H9 (cell line): ENCODE results near the gene SNRPA1. TPM values are rescaled to one million over a fixed set of nuclear protein-coding genes. Genes with fewer than 3 reads are reported as not detected.

Experiments
- DNase-seq: peaks from one replicate; pipeline ENCODE4 v3.0.0-alpha.2; 2017
- H2AFZ ChIP-seq: one replicate; pipeline ENCODE4 v1.6.1; 2013; ENCODE audit warnings: mild to moderate bottlenecking, low read length, control low read depth, moderate library complexity
- H2AK5ac ChIP-seq: 2 replicates; pipeline ENCODE4 v1.6.1; 2013; ENCODE audit warnings: low read length, control low read depth, mixed read lengths; ENCODE audit not compliant: insufficient read length
- H2BK120ac ChIP-seq: one replicate; pipeline ENCODE4 v1.6.1; 2013; ENCODE audit warnings: low read depth, mild to moderate bottlenecking, low read length, control low read depth, inconsistent platforms; ENCODE audit not compliant: poor library complexity, severe bottlenecking
- H2BK12ac ChIP-seq: 2 replicates; pipeline ENCODE4 v1.6.1; 2013; ENCODE audit warnings: low read length, control low read depth, mixed read lengths, low read depth; ENCODE audit not compliant: insufficient read length
- H2BK15ac ChIP-seq: 2 replicates; pipeline ENCODE4 v1.6.1; 2013; ENCODE audit warnings: low read depth, low read length, control low read depth
- H2BK20ac ChIP-seq: one replicate; pipeline ENCODE4 v1.6.1; 2013; ENCODE audit warnings: low read depth, mild to moderate bottlenecking, low read length, control low read depth, inconsistent platforms; ENCODE audit not compliant: poor library complexity, severe bottlenecking
- H2BK5ac ChIP-seq: 2 replicates; pipeline ENCODE4 v1.6.1; 2013; ENCODE audit warnings: low read length, control low read depth, mixed read lengths; ENCODE audit not compliant: insufficient read length
- H3K14ac ChIP-seq: 2 replicates; pipeline ENCODE4 v1.6.1; 2013; ENCODE audit warnings: low read length, control low read depth; ENCODE audit not compliant: insufficient read depth
- H3K18ac ChIP-seq: 2 replicates; pipeline ENCODE4 v1.6.1; 2013; ENCODE audit warnings: low read depth, mild to moderate bottlenecking, mixed read lengths, low read length, control low read depth; ENCODE audit not compliant: insufficient read length
- H3K23ac ChIP-seq: 2 replicates; pipeline ENCODE4 v1.6.1; 2013; ENCODE audit warnings: low read length, control low read depth, mixed read lengths, low read depth; ENCODE audit not compliant: insufficient read length
- H3K23me2 ChIP-seq: 2 replicates; pipeline ENCODE4 v1.6.1; 2013; ENCODE audit warnings: low read depth, mild to moderate bottlenecking, mixed read lengths, low read length, control low read depth; ENCODE audit not compliant: insufficient read length, poor library complexity, severe bottlenecking
- H3K27ac ChIP-seq: 2 replicates; pipeline ENCODE4 v1.5.1; 2013; ENCODE audit warnings: low read length, control low read depth, mixed read lengths, low read depth; ENCODE audit not compliant: insufficient read length
- H3K27me3 ChIP-seq: 2 replicates; pipeline ENCODE4 v1.6.1; 2013; ENCODE audit warnings: low read length, control low read depth, inconsistent platforms; ENCODE audit not compliant: insufficient read depth
- H3K4ac ChIP-seq: 2 replicates; pipeline ENCODE4 v1.6.1; 2013; ENCODE audit warnings: low read depth, mild to moderate bottlenecking, control low read depth, inconsistent platforms, low read length, moderate library complexity
- H3K4me1 ChIP-seq: 2 replicates; pipeline ENCODE4 v1.6.1; 2013; ENCODE audit warnings: low read length, control low read depth, inconsistent platforms; ENCODE audit not compliant: insufficient read depth
- H3K4me2 ChIP-seq: 2 replicates; pipeline ENCODE4 v1.6.1; 2013; ENCODE audit warnings: low read length, control low read depth, mixed read lengths; ENCODE audit not compliant: insufficient read length, insufficient read depth
- H3K56ac ChIP-seq: 2 replicates; pipeline ENCODE4 v1.6.1; 2013; ENCODE audit warnings: low read depth, mild to moderate bottlenecking, mixed read lengths, low read length, control low read depth; ENCODE audit not compliant: insufficient read length
- H3K79me1 ChIP-seq: 2 replicates; pipeline ENCODE4 v1.6.1; 2013; ENCODE audit warnings: low read depth, mild to moderate bottlenecking, moderate library complexity, low read length, control low read depth, inconsistent platforms; ENCODE audit not compliant: insufficient read depth, poor library complexity, severe bottlenecking
- H3K79me2 ChIP-seq: 2 replicates; pipeline ENCODE4 v1.6.1; 2013; ENCODE audit warnings: low read length, control low read depth, inconsistent platforms; ENCODE audit not compliant: insufficient read depth
- H3K9ac ChIP-seq: 2 replicates; pipeline ENCODE4 v1.6.1; 2013; ENCODE audit warnings: low read length, control low read depth, mixed read lengths; ENCODE audit not compliant: insufficient read length; ENCODE audit errors: extremely low read depth
- H3K9me3 ChIP-seq: one replicate; pipeline ENCODE4 v1.6.1; 2013; ENCODE audit warnings: low read depth, low read length, inconsistent platforms; ENCODE audit not compliant: control insufficient read depth
- H3T11ph ChIP-seq: one replicate; pipeline ENCODE4 v1.6.1; 2013; ENCODE audit warnings: mild to moderate bottlenecking, low read length, control low read depth, inconsistent platforms
- H4K20me1 ChIP-seq: one replicate; pipeline ENCODE4 v1.6.1; 2013; ENCODE audit not compliant: control insufficient read depth, insufficient read length, insufficient read depth
- H4K5ac ChIP-seq: 2 replicates; pipeline ENCODE4 v1.6.1; 2013; ENCODE audit warnings: low read depth, mild to moderate bottlenecking, mixed read lengths, low read length, control low read depth; ENCODE audit not compliant: insufficient read length
- H4K8ac ChIP-seq: replicated peaks from 2 replicates; pipeline ENCODE4 v1.6.1; 2013; ENCODE audit warnings: low read length, control low read depth, mixed read lengths, low read depth; ENCODE audit not compliant: insufficient read length
- H4K91ac ChIP-seq: 2 replicates; pipeline ENCODE4 v1.6.1; 2013; ENCODE audit warnings: low read depth, mild to moderate bottlenecking, moderate library complexity, mixed read lengths, low read length, control low read depth; ENCODE audit not compliant: insufficient read length
- H3K27ac Mint-ChIP-seq, 3 experiments: 2 replicates in 2 of 3; 3 replicates in 1 of 3; pipeline ENCODE4 v1.8.0; 2020 to 2021; ENCODE audit warnings: mixed read lengths in 3 of 3, mild to moderate bottlenecking in 1 of 3, moderate library complexity in 1 of 3
- H3K27me3 Mint-ChIP-seq: 2 replicates; pipeline ENCODE4 v1.8.0; 2021; ENCODE audit warnings: low read depth, mild to moderate bottlenecking, moderate library complexity, mixed read lengths
- H3K36me3 Mint-ChIP-seq, 3 experiments: 2 replicates in 2 of 3; 3 replicates in 1 of 3; pipeline ENCODE4 v1.8.0; 2020 to 2021; ENCODE audit warnings: low read depth in 3 of 3, mixed read lengths in 3 of 3; ENCODE audit not compliant: insufficient read depth in 1 of 3
- H3K4me1 Mint-ChIP-seq, 2 experiments: 2 replicates each; pipeline ENCODE4 v1.8.0; 2020; ENCODE audit warnings: mixed read lengths in 2 of 2
- H3K4me3 Mint-ChIP-seq, 2 experiments: 2 replicates in 1 of 2; 3 replicates in 1 of 2; pipeline ENCODE4 v1.8.0; 2020 to 2021; ENCODE audit warnings: mild to moderate bottlenecking in 2 of 2, mixed read lengths in 2 of 2, moderate library complexity in 1 of 2
- H3K9me3 Mint-ChIP-seq, 2 experiments: 2 replicates in 1 of 2; 3 replicates in 1 of 2; pipeline ENCODE4 v1.8.0; 2020; ENCODE audit warnings: mild to moderate bottlenecking in 2 of 2, mixed read lengths in 2 of 2, moderate library complexity in 1 of 2
- CTCF ChIP-seq: fragments of 200-600 bp; sonication (generic); conservative IDR thresholded peaks from 3 replicates; pipeline ENCODE4 v1.8.0; 2021; ENCODE audit warnings: antibody characterized with exemption, mild to moderate bottlenecking
- WGBS: extraction: QIAGEN DNeasy Blood & Tissue Kit; methylation state at CpG from one replicate; pipeline ENCODE4 v1.1.7; 2013; ENCODE audit warnings: missing lambda C conversion rate, low lambda C conversion rate, mixed read lengths; ENCODE audit not compliant: insufficient read length; ENCODE audit errors: extremely low coverage; 5-methylcytosine and 5-hydroxymethylcytosine counted together
- total RNA-seq: library from RNA; stranded (reverse); gene quantifications from 2 replicates; pipeline ENCODE4 v1.2.1, GENCODE V29; 2021

Gene SNRPA1
- total RNA-seq, 1 experiment from 2014 or later = 145 TPM

GRCh38 chr15:101325263-101326025 lies 30.4 kb upstream of the SNRPA1 start:
- TF ChIP-seq CTCF = no peak
- no peak overlapping the region for H3T11ph ChIP-seq
- H3K23ac ChIP-seq = no peak overlapping the region
- no peak overlapping the region for H2BK5ac ChIP-seq
- H3K4me1 ChIP-seq = no peaks in the 10 kb centered on the region
- H2BK12ac ChIP-seq = no peak overlapping the region
- H3K4me3 Mint-ChIP-seq = no peak overlapping the region
- H3K79me1 ChIP-seq = no peaks in the 10 kb centered on the region
- H2BK120ac ChIP-seq = no peak overlapping the region
- H3K9me3 ChIP-seq = no peaks in the 10 kb centered on the region
- no CpG with 5 or more reads among the region's 19 CpGs for WGBS
- no peaks in the 10 kb centered on the region for H4K20me1 ChIP-seq
- no peak overlapping the region for H3K56ac ChIP-seq
- no peak overlapping the region for H2AK5ac ChIP-seq
- H3K18ac ChIP-seq = no peak overlapping the region
- peaks cover 4 to 7% of the 10 kb centered on the region in 2 experiments for H3K4me1 Mint-ChIP-seq
- H3K79me2 ChIP-seq = no peaks in the 10 kb centered on the region
- H3K4ac ChIP-seq = no peak overlapping the region
- no peaks in the 10 kb centered on the region for H3K23me2 ChIP-seq
- no peak overlapping the region for H2BK20ac ChIP-seq
- H4K5ac ChIP-seq = no peak overlapping the region
- H4K91ac ChIP-seq = no peak overlapping the region
- H3K14ac ChIP-seq = no peak overlapping the region
- no peak overlapping the region for H2AFZ ChIP-seq
- peak overlapping the region in 1 of 3 experiments; percentile 29; a peak in 2 of 7 replicates for H3K27ac Mint-ChIP-seq
- no peaks in the 10 kb centered on the region for H3K9me3 Mint-ChIP-seq
- peak; percentile 18 for DNase-seq
- no peak overlapping the region for H2BK15ac ChIP-seq
- no peaks in the 10 kb centered on the region; a peak in 1 of 7 replicates for H3K36me3 Mint-ChIP-seq
- H3K4me2 ChIP-seq = no peak overlapping the region
- H3K27me3 Mint-ChIP-seq = peaks cover 55% of the 10 kb centered on the region
- H4K8ac ChIP-seq = no peak overlapping the region
- no peak overlapping the region for H3K9ac ChIP-seq
- H3K27me3 ChIP-seq = no peaks in the 10 kb centered on the region
- no peak overlapping the region for H3K27ac ChIP-seq
